Activated T-cell treated with anti-CD3 and anti-CD28 coated beads for 1 hour (primary cell): ENCODE data around the gene MRC2.
A peak's percentile ranks its signal among the peaks of the same experiment; 100 is the strongest.

Source experiments
- DNase-seq: peaks from one replicate; pipeline ENCODE4 v3.0.0-alpha.2; 2020; ENCODE audit warnings: low read depth

The MRC2 gene

GRCh38 chr17:62614142-62614541 lies 13.3 kb upstream of the MRC2 start:
- no peak for DNase-seq

- DNase-seq = no peak
These were observed 12.0 kb upstream of the MRC2 start for GRCh38 chr17:62615503-62615902.

GRCh38 chr17:62616993-62617893 lies 10.2 kb upstream of the MRC2 start:
- no peak for DNase-seq

GRCh38 chr17:62617894-62618472 lies 9.5 kb upstream of the MRC2 start:
- DNase-seq = no peak

- DNase-seq = no peak
These were observed 8.6 kb upstream of the MRC2 start for GRCh38 chr17:62618647-62619416.

- DNase-seq = no peak
These were observed 7.9 kb upstream of the MRC2 start for GRCh38 chr17:62619417-62620155.

- no peak for DNase-seq
These were observed 6.2 kb upstream of the MRC2 start for GRCh38 chr17:62621223-62621622.

- no peak for DNase-seq
These were observed 2.1 kb upstream of the MRC2 start for GRCh38 chr17:62625184-62625869.

GRCh38 chr17:62625870-62626200 lies 1.6 kb upstream of the MRC2 start:
- DNase-seq = no peak

- no peak for DNase-seq
These were observed 701 bp upstream of the MRC2 start for GRCh38 chr17:62626719-62627218.

GRCh38 chr17:62627904-62628633 lies 599 bp downstream of the MRC2 start:
- DNase-seq = peak; percentile 17

GRCh38 chr17:62628831-62629555 lies 1.5 kb downstream of the MRC2 start:
- no peak for DNase-seq

- no peak for DNase-seq
These were observed 2.3 kb downstream of the MRC2 start for GRCh38 chr17:62629556-62630364.

- no peak for DNase-seq
These were observed 3.1 kb downstream of the MRC2 start for GRCh38 chr17:62630365-62631085.

- no peak for DNase-seq
These were observed 3.8 kb downstream of the MRC2 start for GRCh38 chr17:62631086-62631935.

- no peak for DNase-seq
These were observed 4.8 kb downstream of the MRC2 start for GRCh38 chr17:62631936-62632924.
